Myometrial cell (primary cell): ENCODE data around the gene NOBOX. TPM values are rescaled to one million over a fixed set of nuclear protein-coding genes. Genes with fewer than 3 reads are reported as not detected.

Experiments
- total RNA-seq: library from RNA; depleted of rRNA; stranded (reverse); fragments of >200 nt; gene quantifications from 2 replicates; pipeline ENCODE4 v1.2.3, GENCODE V29; 2015

The NOBOX gene
- not detected in 2 replicates for total RNA-seq

DNA sequence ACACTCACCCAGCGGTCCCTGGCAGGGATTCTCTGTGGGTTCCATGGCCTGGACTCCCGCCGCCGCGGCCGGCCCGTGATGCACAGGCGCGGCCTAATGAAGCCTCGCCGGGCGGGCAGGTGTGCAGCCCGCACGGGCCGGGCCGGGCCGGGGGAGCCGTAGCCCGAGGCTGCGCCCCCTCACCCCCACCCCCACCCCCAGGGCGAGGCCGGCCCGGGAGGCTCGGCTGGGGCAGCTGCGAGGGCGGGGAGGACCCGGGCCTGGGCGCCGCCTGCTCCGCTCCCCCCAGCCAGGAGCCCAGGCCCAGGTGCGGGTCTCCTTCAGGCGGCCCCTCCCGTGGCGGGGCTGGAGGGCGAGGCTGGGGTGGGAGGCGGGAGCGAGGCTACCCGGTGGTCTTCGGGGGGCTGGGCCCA lies at the start of gene NOBOX:
NOBOX (minus strand) TSS at position 45 of the 413 bp plus-strand sequence.

DNA sequence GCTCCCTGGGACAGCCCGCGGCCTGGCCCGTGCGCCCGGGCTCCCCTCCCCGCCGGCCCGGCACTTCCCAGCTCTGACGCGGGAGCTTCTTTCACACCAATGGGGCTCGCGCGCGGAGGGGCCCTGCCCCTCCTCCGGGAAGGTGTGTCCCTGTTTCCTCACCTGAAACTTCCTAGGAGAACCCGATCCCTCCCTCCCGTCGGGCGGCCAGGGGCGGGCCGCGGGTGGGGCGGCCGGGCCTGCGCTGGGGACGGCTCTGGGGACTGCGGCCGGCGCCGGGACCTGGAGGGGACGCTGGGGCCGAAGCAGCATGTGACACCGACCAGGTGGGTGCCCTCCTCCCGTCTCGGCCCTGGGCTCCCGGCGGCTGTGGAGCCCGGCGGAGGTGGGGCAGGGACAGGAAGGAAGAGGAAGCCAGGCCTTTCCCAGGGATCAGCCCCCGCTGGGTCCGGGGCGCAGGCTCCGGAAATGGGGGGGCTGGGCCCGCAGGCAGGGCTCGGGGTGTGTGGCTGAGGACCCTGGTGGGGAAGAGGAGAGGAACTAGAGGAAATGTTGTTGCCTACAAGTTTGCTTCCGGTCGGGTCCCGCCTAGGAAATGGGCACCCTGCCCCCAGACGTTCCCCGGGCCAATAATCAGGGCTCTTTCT lies 48.2 kb downstream of the NOBOX start, which contains the start of gene ARHGEF5:
ARHGEF5 (plus strand) TSS at position 227 of the 647 bp plus-strand sequence. CDS start 7,268 bp downstream, outside the sequence.

Other genes starting within 250 kb of the NOBOX start
- 0.71 TPM in 1 of 2 replicates, not detected in the other for gene CTAGE4, start 220.2 kb downstream of the NOBOX start, total RNA-seq
- gene ARHGEF35, start 207.9 kb downstream of the NOBOX start, total RNA-seq: under 0.01 and 2.5 TPM in 2 replicates
- not detected in 2 replicates for gene OR2A42, start 164.1 kb downstream of the NOBOX start, total RNA-seq
- gene OR2A7, start 138.9 kb downstream of the NOBOX start, total RNA-seq: 0.89 TPM in 1 of 2 replicates, not detected in the other
- gene CTAGE8, start 134.4 kb downstream of the NOBOX start, total RNA-seq: 0.18 and 0.29 TPM in 2 replicates
- gene OR2A1, start 91.3 kb downstream of the NOBOX start, total RNA-seq: not detected in 2 replicates
- gene ARHGEF5, start 48.3 kb downstream of the NOBOX start, total RNA-seq: 4.6 and 9.4 TPM in 2 replicates